A549 treated with Hydrocortisone at 1 μM for 4 hours (cell line): ENCODE results near the gene ACTA2. TPM values are rescaled to one million over a fixed set of nuclear protein-coding genes. Genes with fewer than 3 reads are reported as not detected.

ENCODE experiments used
- total RNA-seq: library from RNA; stranded (reverse); fragments of 200-300 nt; extraction: Qiagen RNA extraction; gene quantifications from 5 replicates; pipeline ENCODE4 v1.2.3, GENCODE V29; 2022

ACTA2 gene
- 17.1 to 19.5 TPM (median 19.1 TPM) in 5 replicates for total RNA-seq

DNA sequence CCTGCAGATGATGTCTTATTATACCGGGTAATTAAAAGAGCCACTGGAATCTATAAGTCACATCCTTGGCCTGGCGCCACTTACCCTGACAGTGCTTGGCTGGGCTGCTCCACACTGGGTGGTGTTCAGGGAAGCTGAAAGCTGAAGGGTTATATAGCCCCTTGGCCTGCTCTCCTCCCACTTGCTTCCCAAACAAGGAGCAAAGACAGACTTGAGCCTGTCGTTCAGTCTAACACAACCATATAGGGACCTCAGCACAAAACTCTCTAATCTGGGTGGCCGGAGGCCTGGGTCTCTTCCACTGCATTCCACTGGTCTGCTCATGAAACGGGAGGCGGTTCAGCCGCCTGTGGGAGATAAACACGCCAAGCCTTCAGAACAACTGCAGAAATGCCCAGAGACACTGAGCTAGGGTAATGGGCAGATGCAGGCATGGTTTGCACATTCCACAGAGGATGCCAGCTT, at the start of gene ACTA2:
Gene ACTA2 (minus strand): TSS at position 127 of the 465 bp plus-strand sequence. CDS start 3,843 bp downstream, outside the sequence.

DNA sequence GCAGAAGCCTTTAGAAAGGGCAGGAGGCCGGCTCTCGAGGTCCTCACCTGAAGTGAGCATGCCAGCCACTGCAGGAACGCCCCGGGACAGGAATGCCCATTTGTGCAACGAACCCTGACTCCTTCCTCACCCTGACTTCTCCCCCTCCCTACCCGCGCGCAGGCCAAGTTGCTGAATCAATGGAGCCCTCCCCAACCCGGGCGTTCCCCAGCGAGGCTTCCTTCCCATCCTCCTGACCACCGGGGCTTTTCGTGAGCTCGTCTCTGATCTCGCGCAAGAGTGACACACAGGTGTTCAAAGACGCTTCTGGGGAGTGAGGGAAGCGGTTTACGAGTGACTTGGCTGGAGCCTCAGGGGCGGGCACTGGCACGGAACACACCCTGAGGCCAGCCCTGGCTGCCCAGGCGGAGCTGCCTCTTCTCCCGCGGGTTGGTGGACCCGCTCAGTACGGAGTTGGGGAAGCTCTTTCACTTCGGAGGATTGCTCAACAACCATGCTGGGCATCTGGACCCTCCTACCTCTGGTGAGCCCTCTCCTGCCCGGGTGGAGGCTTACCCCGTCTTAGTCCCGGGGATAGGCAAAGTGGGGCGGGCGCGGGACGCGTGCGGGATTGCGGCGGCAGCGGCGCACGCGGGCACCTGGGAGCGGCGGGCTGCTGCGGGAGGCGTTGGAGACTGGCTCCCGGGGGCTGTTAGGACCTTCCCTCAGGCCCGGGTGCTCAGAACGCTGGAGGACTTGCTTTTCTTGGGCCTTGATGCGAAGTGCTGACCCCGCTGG, 38.0 kb upstream of the ACTA2 start, which contains the start of gene FAS:
Gene FAS (plus strand): TSS at position 415 of the 777 bp plus-strand sequence. CDS start 79 bp downstream, at position 494.

Other genes with a start within 250 kb of the ACTA2 start
- not detected in 5 replicates for gene LIPK, start 246.5 kb downstream of the ACTA2 start, total RNA-seq
- gene LIPN, start 192.8 kb downstream of the ACTA2 start, total RNA-seq: not detected in 5 replicates
- not detected in 5 replicates for gene LIPM, start 150.0 kb downstream of the ACTA2 start, total RNA-seq
- gene ANKRD22, start 100.9 kb downstream of the ACTA2 start, total RNA-seq: 0.20 to 0.31 TPM (median 0.30 TPM) in 5 replicates
- 23.9 to 30.0 TPM (median 26.5 TPM) in 5 replicates for gene STAMBPL1, start 72.5 kb downstream of the ACTA2 start, total RNA-seq
- gene FAS, start 38.0 kb upstream of the ACTA2 start, total RNA-seq: 28.3 to 40.3 TPM (median 31.7 TPM) in 5 replicates